Measurements from ENCODE around the gene TMEM161A. TPM values are rescaled to one million over a fixed set of nuclear protein-coding genes. Genes with fewer than 3 reads are reported as not detected.

The TMEM161A gene
- total RNA-seq, 2 donors from 2014 or later: 13.7 to 22.1 TPM

Other genes starting within 250 kb of the TMEM161A start
- under 1 TPM; 0.26 to 0.66 TPM for gene CERS1, start 242.3 kb downstream of the TMEM161A start, total RNA-seq
- 100 to 1,000 TPM; 111 to 166 TPM for gene COPE, start 219.1 kb downstream of the TMEM161A start, total RNA-seq
- gene DDX49, start 218.8 kb downstream of the TMEM161A start, total RNA-seq: 10 to 100 TPM; 39.4 to 44.2 TPM
- 10 to 100 TPM; 27.5 to 29.0 TPM for gene HOMER3, start 197.3 kb downstream of the TMEM161A start, total RNA-seq
- gene SUGP2, start 105.0 kb downstream of the TMEM161A start, total RNA-seq: 100 to 1,000 TPM in 1 of 2 donors, 10 to 100 TPM in 1; 22.1 to 115 TPM
- gene ARMC6, start 104.9 kb downstream of the TMEM161A start, total RNA-seq: 10 to 100 TPM; 15.6 to 27.7 TPM
- gene SLC25A42, start 74.5 kb downstream of the TMEM161A start, total RNA-seq: 10 to 100 TPM; 10.1 to 24.7 TPM
- not detected for gene MEF2B, start 31.8 kb upstream of the TMEM161A start, total RNA-seq
- 10 to 100 TPM in 1 of 2 donors, 1 to 10 TPM in 1; 5.4 to 25.4 TPM for gene BORCS8, start 53.7 kb upstream of the TMEM161A start, total RNA-seq
- gene RFXANK, start 53.8 kb upstream of the TMEM161A start, total RNA-seq: 10 to 100 TPM; 16.1 to 43.8 TPM
- gene NR2C2AP, start 64.9 kb upstream of the TMEM161A start, total RNA-seq: 10 to 100 TPM; 13.8 to 16.1 TPM
- gene NCAN, start 73.5 kb upstream of the TMEM161A start, total RNA-seq: not detected
- not detected for gene TM6SF2, start 134.8 kb upstream of the TMEM161A start, total RNA-seq
- 10 to 100 TPM; 13.5 to 16.3 TPM for gene SUGP1, start 182.0 kb upstream of the TMEM161A start, total RNA-seq
- gene MAU2, start 182.4 kb upstream of the TMEM161A start, total RNA-seq: 10 to 100 TPM; 38.9 to 57.4 TPM